ENCODE measurements around the gene TRANK1.

Gene TRANK1

GRCh38 chr3:36942638-36943248 lies 2.1 kb downstream of the TRANK1 start:
- TF ChIP-seq SNAI2 (CRISPR knock-in tag; IDR thresholded peaks at IDR 0.05) (no peak), ZNF70 (CRISPR knock-in tag; IDR thresholded peaks at IDR 0.05) (no peak), ARNTL (CRISPR knock-in tag; IDR thresholded peaks at IDR 0.05; ENCODE audit: borderline replicate concordance, low read depth) (no peak), TOX (CRISPR knock-in tag; IDR thresholded peaks at IDR 0.05; ENCODE audit: borderline replicate concordance) (no peak)
- ATAC-seq = no peak

- no peak for TF ChIP-seq SNAI2 (CRISPR knock-in tag; IDR thresholded peaks at IDR 0.05)
- no peak for TF ChIP-seq TCF4 (CRISPR knock-in tag; IDR thresholded peaks at IDR 0.05; ENCODE audit: borderline replicate concordance)
- TF ChIP-seq CSRNP3 (CRISPR knock-in tag; IDR thresholded peaks at IDR 0.05) = no peak
- no peak for TF ChIP-seq ZFP3 (CRISPR knock-in tag; IDR thresholded peaks at IDR 0.05)
- no peak for TF ChIP-seq PATZ1 (CRISPR knock-in tag; IDR thresholded peaks at IDR 0.05; ENCODE audit: borderline replicate concordance)
- no peak for TF ChIP-seq CSDC2 (CRISPR knock-in tag; IDR thresholded peaks at IDR 0.05)
- no peak for TF ChIP-seq CREB5 (CRISPR knock-in tag; IDR thresholded peaks at IDR 0.05; ENCODE audit: low read depth)
- no peak for TF ChIP-seq OSR1 (CRISPR knock-in tag; IDR thresholded peaks at IDR 0.05)
- no peak for TF ChIP-seq TOX (CRISPR knock-in tag; IDR thresholded peaks at IDR 0.05; ENCODE audit: borderline replicate concordance)
- no peak for TF ChIP-seq ARNTL (CRISPR knock-in tag; IDR thresholded peaks at IDR 0.05; ENCODE audit: borderline replicate concordance, low read depth)
- TF ChIP-seq PPARA (CRISPR knock-in tag; IDR thresholded peaks at IDR 0.05; ENCODE audit: borderline replicate concordance) = no peak
- TF ChIP-seq ZNF70 (CRISPR knock-in tag; IDR thresholded peaks at IDR 0.05) = no peak
- TF ChIP-seq GLIS3 (CRISPR knock-in tag; IDR thresholded peaks at IDR 0.05) = no peak
- TF ChIP-seq ZFP30 (CRISPR knock-in tag; IDR thresholded peaks at IDR 0.05) = no peak
- TF ChIP-seq ISL1 (CRISPR knock-in tag; IDR thresholded peaks at IDR 0.05) = no peak
- no peak for ATAC-seq
Observed at GRCh38 chr3:36941658-36942057, 3.2 kb downstream of the TRANK1 start.

- ATAC-seq = no peak
- TF ChIP-seq PATZ1 (CRISPR knock-in tag; IDR thresholded peaks at IDR 0.05; ENCODE audit: borderline replicate concordance) (no peak), ESRRG (CRISPR knock-in tag; IDR thresholded peaks at IDR 0.05) (no peak), PPARA (CRISPR knock-in tag; IDR thresholded peaks at IDR 0.05; ENCODE audit: borderline replicate concordance) (no peak), POU6F1 (CRISPR knock-in tag; IDR thresholded peaks at IDR 0.05; ENCODE audit: borderline replicate concordance, low read depth) (no peak), CSDC2 (CRISPR knock-in tag; IDR thresholded peaks at IDR 0.05) (no peak), ZFP3 (CRISPR knock-in tag; IDR thresholded peaks at IDR 0.05) (no peak), CSRNP3 (CRISPR knock-in tag; IDR thresholded peaks at IDR 0.05) (no peak), ARNTL (CRISPR knock-in tag; IDR thresholded peaks at IDR 0.05; ENCODE audit: borderline replicate concordance, low read depth) (no peak), ZFP30 (CRISPR knock-in tag; IDR thresholded peaks at IDR 0.05) (no peak), TSHZ2 (CRISPR knock-in tag; IDR thresholded peaks at IDR 0.05) (no peak), BACH2 (CRISPR knock-in tag; IDR thresholded peaks at IDR 0.05; ENCODE audit: borderline replicate concordance) (no peak), SNAI2 (CRISPR knock-in tag; IDR thresholded peaks at IDR 0.05) (no peak)
Observed at GRCh38 chr3:36941162-36941561, 3.7 kb downstream of the TRANK1 start.

Data from SK-N-SH treated with all-trans-retinoic acid at 6 μM for 48 hours (cell line).